PC-9 (cell line): ENCODE results near the gene PRAF2.

Experiments
- CTCF ChIP-seq: fragments of 200-600 bp; sonication (generic); conservative IDR thresholded peaks from 2 replicates; pipeline ENCODE4 v1.6.1; 2017; ENCODE audit warnings: mixed run types, antibody characterized with exemption, mild to moderate bottlenecking, moderate library complexity
- EZH2 ChIP-seq: fragments of 200-600 bp; sonication (generic); IDR thresholded peaks from 2 replicates; pipeline ENCODE4 v1.8.0; 2017; ENCODE audit warnings: antibody characterized with exemption, low read depth

GRCh38 chrX:49058794-49059193, 15.0 kb downstream of the PRAF2 start, which contains the start of gene CCDC120:
- TF ChIP-seq CTCF (no peak), EZH2 (no peak)
